DOHH2 (cell line): ENCODE measurements around the gene LRPAP1.
"Not testable (repeated sequence)": the region's sequence is repeated elsewhere in the genome, so short reads cannot be mapped to it uniquely, and the experiment has no call there.

Experiments
- H3F3A ChIP-seq: fragments of 200-600 bp; sonication (generic), shearing (Covaris generic); 2 replicates; pipeline ENCODE4 v1.6.0; 2016; ENCODE audit warnings: antibody characterized with exemption, mild to moderate bottlenecking; ENCODE audit not compliant: control insufficient read depth, insufficient read depth
- H3K27ac ChIP-seq: fragments of 200-600 bp; sonication (generic); 2 replicates; pipeline ENCODE4 v1.5.1; 2014; ENCODE audit warnings: low read depth, mild to moderate bottlenecking, low read length, moderate library complexity
- H3K27me3 ChIP-seq: fragments of 200-600 bp; sonication (generic); 2 replicates; pipeline ENCODE4 v1.6.1; 2014; ENCODE audit warnings: mild to moderate bottlenecking, low read length, mixed read lengths; ENCODE audit not compliant: control insufficient read depth
- H3K36me3 ChIP-seq: fragments of 200-600 bp; sonication (generic); 2 replicates; pipeline ENCODE4 v1.6.1; 2014; ENCODE audit warnings: mild to moderate bottlenecking, low read length, moderate library complexity, mixed read lengths; ENCODE audit not compliant: control insufficient read depth
- H3K4me1 ChIP-seq: fragments of 200-600 bp; sonication (generic); 2 replicates; pipeline ENCODE4 v1.6.1; 2014; ENCODE audit warnings: mild to moderate bottlenecking, low read length, mixed read lengths; ENCODE audit not compliant: control insufficient read depth
- H3K4me2 ChIP-seq: fragments of 200-600 bp; sonication (generic); 2 replicates; pipeline ENCODE4 v1.6.0; 2014; ENCODE audit warnings: mild to moderate bottlenecking, low read length, moderate library complexity
- H3K4me3 ChIP-seq: fragments of 200-600 bp; sonication (generic); 2 replicates; pipeline ENCODE4 v1.5.1; 2014; ENCODE audit warnings: mild to moderate bottlenecking, low read length, mixed read lengths
- H3K79me2 ChIP-seq: fragments of 200-600 bp; sonication (generic); 2 replicates; pipeline ENCODE4 v1.6.1; 2014; ENCODE audit warnings: mild to moderate bottlenecking, low read length, mixed read lengths; ENCODE audit not compliant: control insufficient read depth
- H3K9me2 ChIP-seq: fragments of 200-600 bp; sonication (generic); replicated peaks from 2 replicates; pipeline ENCODE4 v1.6.1; 2014; ENCODE audit warnings: mild to moderate bottlenecking, low read length, mixed read lengths; ENCODE audit not compliant: control insufficient read depth
- H3K9me3 ChIP-seq: fragments of 200-600 bp; sonication (generic); 2 replicates; pipeline ENCODE4 v1.6.1; 2014; ENCODE audit warnings: antibody characterized with exemption, low read length, mixed read lengths; ENCODE audit not compliant: control insufficient read depth, insufficient read depth
- H4K20me1 ChIP-seq: fragments of 200-600 bp; sonication (generic); 2 replicates; pipeline ENCODE4 v1.6.0; 2014; ENCODE audit warnings: low read depth, mild to moderate bottlenecking, antibody characterized with exemption, low read length, moderate library complexity; ENCODE audit not compliant: control insufficient read depth, insufficient read depth
- EZH2phosphoT487 ChIP-seq: fragments of 200-600 bp; sonication (generic); IDR thresholded peaks from 2 replicates; pipeline ENCODE4 v1.6.1; 2017; ENCODE audit warnings: borderline replicate concordance, mild to moderate bottlenecking, antibody characterized with exemption, low read length, moderate library complexity, mixed read lengths
- TF ChIP-seq, protein P1 (sequence below): fragments of 200-600 bp; sonication (generic); IDR thresholded peaks from one replicate; pipeline ENCODE4 v1.5.1; 2014; ENCODE audit warnings: antibody characterized with exemption, mild to moderate bottlenecking, low read depth, low read length; ENCODE audit not compliant: poor library complexity, severe bottlenecking

LRPAP1 gene

DNA sequence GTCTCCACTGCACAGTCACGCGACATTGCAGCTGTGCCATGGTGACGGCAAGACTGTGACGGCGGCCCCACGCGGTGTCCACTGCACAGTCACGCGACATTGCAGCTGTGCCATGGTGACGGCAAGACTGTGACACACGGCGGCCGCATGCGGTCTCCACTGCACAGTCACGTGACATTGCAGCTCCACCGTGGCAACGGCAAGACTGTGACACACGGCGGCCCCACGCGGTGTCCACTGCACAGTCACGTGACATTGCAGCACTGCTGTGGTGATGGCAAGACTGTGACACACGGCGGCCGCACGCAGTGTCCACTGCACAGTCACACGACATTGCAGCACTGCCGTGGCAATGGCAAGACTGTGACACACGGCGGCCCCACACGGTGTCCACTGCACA is 32.7 kb upstream of the LRPAP1 start:
- not testable (repeated sequence) for H3K27ac ChIP-seq, H4K20me1 ChIP-seq, H3K4me1 ChIP-seq, H3K79me2 ChIP-seq, H3K27me3 ChIP-seq, H3K4me2 ChIP-seq, H3K9me2 ChIP-seq, H3K4me3 ChIP-seq, H3K36me3 ChIP-seq, H3F3A ChIP-seq
- peaks cover 14% of the 10 kb centered on the region; the same call in 1 of the 2 replicates for H3K9me3 ChIP-seq

DNA sequence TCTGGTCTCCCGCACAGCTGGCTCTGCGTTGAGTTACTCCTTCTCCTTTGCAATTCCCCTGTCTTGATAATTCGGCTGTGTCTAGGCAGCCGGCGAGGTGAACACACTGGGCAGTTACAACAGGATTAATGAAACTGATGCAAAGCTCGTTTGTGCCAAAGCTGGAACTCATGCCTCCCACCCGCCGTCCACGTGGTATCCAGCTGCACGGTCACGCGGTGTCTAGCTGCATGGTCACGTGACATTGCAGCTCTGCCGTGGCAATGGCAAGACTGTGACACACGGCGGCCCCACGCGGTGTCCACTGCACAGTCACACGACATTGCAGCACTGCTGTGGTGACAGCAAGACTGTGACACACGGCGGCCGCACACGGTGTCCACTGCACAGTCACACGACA is 31.2 kb upstream of the LRPAP1 start:
- H3F3A ChIP-seq = 0 out of 2 replicates have a peak, but pooled peaks cover 3% of the 10 kb centered on the region
- no peak overlapping the region for H3K4me2 ChIP-seq
- TF ChIP-seq, protein P1, sequence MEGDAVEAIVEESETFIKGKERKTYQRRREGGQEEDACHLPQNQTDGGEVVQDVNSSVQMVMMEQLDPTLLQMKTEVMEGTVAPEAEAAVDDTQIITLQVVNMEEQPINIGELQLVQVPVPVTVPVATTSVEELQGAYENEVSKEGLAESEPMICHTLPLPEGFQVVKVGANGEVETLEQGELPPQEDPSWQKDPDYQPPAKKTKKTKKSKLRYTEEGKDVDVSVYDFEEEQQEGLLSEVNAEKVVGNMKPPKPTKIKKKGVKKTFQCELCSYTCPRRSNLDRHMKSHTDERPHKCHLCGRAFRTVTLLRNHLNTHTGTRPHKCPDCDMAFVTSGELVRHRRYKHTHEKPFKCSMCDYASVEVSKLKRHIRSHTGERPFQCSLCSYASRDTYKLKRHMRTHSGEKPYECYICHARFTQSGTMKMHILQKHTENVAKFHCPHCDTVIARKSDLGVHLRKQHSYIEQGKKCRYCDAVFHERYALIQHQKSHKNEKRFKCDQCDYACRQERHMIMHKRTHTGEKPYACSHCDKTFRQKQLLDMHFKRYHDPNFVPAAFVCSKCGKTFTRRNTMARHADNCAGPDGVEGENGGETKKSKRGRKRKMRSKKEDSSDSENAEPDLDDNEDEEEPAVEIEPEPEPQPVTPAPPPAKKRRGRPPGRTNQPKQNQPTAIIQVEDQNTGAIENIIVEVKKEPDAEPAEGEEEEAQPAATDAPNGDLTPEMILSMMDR = no peak
- TF ChIP-seq EZH2phosphoT487 = no peak
- no peaks in the 10 kb centered on the region for H3K4me1 ChIP-seq
- H3K9me2 ChIP-seq = no peaks in the 10 kb centered on the region
- H3K9me3 ChIP-seq = peaks cover 14% of the 10 kb centered on the region; the same call in 1 of the 2 replicates
- H3K27ac ChIP-seq = no peak overlapping the region
- H3K27me3 ChIP-seq = no peaks in the 10 kb centered on the region
- H3K36me3 ChIP-seq = no peaks in the 10 kb centered on the region
- no peak overlapping the region for H3K4me3 ChIP-seq
- no peaks in the 10 kb centered on the region for H3K79me2 ChIP-seq
- no peaks in the 10 kb centered on the region for H4K20me1 ChIP-seq

DNA sequence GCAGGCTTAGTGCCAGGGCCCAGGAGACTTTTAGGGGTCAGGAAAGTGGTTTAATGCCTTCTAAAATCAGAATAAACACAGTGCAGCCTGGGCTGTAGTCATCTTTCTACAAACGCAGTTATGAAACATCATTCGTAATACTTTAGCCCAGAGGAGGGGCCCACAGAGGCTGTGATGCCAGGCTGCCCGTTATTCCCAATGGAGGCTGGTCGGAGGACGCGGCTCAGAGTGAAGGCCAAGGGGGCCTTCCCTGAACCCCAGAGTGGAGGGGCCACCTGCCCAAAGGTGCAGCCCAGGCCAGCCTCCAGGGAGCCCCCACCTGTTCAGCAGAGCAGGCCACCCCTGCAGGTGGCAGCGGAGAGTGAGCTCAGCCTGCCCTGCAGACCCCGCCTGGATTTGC is 29.9 kb upstream of the LRPAP1 start:
- not testable (repeated sequence) for H3K79me2 ChIP-seq, H3K9me3 ChIP-seq, H3K9me2 ChIP-seq, H3K4me2 ChIP-seq, H3K36me3 ChIP-seq, H3K4me3 ChIP-seq, H4K20me1 ChIP-seq, H3K4me1 ChIP-seq, H3K27me3 ChIP-seq, H3K27ac ChIP-seq, H3F3A ChIP-seq

DNA sequence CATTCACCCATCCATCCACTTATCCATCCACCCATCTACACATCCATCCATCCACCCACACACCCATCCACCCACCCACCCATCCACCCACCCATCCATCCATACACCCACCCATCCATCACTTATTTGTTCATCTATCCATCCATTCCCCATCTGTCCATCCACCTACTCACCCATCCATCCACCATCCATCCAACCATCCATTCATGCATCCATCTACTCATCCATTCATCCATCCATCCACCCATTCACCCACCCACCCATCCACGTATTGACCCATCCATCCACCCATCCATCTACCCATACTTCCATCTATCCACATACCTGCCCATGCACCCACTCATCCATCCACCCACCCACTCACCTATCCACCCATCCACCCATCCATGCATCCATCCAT is 28.2 kb upstream of the LRPAP1 start:
- H3K36me3 ChIP-seq, H3K9me3 ChIP-seq, H3K27me3 ChIP-seq, H3K27ac ChIP-seq, H4K20me1 ChIP-seq, H3F3A ChIP-seq, H3K4me1 ChIP-seq, H3K79me2 ChIP-seq, H3K4me2 ChIP-seq, H3K9me2 ChIP-seq, H3K4me3 ChIP-seq: not testable (repeated sequence)

DNA sequence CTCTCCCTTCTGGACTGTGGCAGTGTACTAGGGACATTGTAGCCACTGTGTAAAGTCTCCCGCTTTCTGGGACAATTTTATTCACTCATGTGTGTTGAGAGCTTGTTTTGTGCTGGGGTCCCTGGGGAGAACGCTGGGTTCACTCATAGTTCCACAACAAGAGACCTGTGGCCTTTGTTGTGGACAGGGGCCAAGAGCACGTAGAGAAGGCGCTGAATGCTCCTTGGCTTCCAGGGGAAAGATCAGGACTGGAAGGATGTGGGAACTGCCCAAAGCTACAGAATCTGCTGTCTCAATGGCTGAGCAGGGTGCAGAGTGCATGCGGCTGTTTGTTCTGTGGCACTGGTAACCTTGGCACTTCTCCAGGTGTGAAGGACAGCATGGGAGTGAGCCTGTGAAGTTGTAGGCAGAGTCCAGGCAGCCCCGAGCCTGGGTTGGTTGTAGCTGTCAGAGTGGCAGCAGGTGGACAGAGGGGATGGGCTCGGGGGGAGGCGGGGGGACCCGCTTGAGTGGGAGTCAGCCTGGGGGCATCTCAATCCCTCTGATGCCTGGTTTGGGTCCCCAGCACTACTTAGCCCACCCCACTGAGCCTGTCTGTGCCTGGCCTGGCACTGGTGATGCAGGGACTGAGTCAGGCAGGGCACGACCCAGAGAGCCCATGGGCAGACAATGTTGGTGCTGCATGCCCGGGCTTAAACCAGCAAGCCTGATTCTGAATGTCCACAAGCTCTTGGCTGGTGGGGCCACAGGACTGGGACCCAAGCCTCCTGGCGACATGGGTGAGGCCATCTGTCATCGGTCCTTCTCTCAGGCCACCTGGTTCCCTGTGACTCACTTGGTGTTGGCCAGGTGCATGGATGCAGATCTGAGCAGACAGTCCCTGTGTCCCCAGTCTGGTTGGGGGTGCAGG is 27.4 kb upstream of the LRPAP1 start:
- not testable (repeated sequence) for H3K4me2 ChIP-seq, H3K4me3 ChIP-seq, H3K4me1 ChIP-seq

DNA sequence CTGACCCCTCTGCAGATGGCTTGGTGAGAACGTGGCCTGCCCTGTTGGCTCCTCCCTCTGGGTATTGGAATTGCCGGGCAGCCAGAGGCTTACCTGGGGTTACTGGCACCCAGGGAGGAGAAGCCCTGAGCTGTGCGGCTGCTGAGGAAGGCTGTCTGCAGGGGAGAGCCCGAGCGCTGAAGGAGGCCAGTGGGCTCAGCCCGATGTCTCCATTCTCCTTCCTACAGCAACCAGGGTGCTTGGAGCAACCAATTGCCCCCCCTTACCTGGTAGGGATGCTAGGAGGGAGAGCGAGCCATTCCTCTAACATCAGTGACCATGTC is 26.3 kb upstream of the LRPAP1 start:
- not testable (repeated sequence) for H3K4me1 ChIP-seq, H3K4me2 ChIP-seq, H3K9me3 ChIP-seq, H3F3A ChIP-seq, H3K27ac ChIP-seq, H3K79me2 ChIP-seq, H4K20me1 ChIP-seq, H3K27me3 ChIP-seq, H3K4me3 ChIP-seq, H3K36me3 ChIP-seq, H3K9me2 ChIP-seq

More for the DNA sequence above, 27.4 kb upstream of the LRPAP1 start:
- H3F3A ChIP-seq, H3K9me2 ChIP-seq, H3K79me2 ChIP-seq, H4K20me1 ChIP-seq, H3K9me3 ChIP-seq, H3K36me3 ChIP-seq, H3K27me3 ChIP-seq, H3K27ac ChIP-seq: not testable (repeated sequence)

DNA sequence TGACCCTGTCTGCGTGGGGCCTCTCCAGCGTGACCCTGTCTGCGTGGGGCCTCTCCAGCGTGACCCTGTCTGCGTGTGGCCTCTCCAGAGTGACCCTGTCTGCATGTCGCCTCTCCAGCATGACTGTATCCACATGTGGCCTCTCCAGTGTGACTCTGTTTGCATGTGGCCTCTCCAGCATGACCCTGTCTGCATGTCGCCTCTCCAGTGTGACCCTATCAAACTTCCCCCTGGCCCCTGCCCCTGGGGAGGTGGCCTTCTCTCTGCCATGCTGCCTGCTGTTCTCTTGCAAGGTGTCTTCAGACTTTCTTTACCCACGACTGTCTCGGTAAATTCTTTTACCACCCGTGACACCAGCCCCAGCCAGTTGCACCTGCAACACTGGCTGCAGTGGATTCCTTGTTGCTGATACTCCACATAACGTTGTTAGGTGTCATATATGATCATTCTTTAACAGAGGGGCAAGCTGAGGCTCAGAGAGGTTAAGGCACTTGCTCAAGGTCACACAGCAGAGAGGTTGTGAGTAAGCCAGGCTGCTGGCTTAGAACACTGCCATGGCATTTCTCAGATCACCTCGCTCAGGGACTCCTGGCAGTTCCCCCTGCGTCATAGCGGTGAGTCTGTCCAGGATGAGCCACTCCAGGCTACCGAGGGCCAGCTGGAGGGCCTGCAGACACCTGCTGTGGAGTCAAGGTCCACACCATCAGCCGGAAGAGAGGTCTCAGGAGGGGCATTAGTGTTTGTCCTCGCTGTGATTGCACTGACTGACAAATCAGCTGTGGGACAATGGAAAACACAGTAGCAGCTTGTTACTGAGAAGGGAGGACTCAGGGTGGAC is 25.7 kb upstream of the LRPAP1 start:
- not testable (repeated sequence) for H3K4me2 ChIP-seq, H3K27ac ChIP-seq, H3K27me3 ChIP-seq, H3K79me2 ChIP-seq, H4K20me1 ChIP-seq, H3K36me3 ChIP-seq, H3K9me2 ChIP-seq, H3K4me1 ChIP-seq, H3K9me3 ChIP-seq, H3K4me3 ChIP-seq, H3F3A ChIP-seq
